Lower leg skin (tissue), 3 donors: ENCODE data around the gene PRAMEF33.
"Not testable (repeated sequence)": the region's sequence is repeated elsewhere in the genome, so short reads cannot be mapped to it uniquely, and the experiment has no call there.

ENCODE experiments used
- POLR2A ChIP-seq, 2 donors: fragments of 450-650 bp; IDR thresholded peaks; one replicate each; pipeline ENCODE4 v1.6.1; 2016 to 2017; ENCODE audit warnings: antibody characterized with exemption in 2 of 2, mild to moderate bottlenecking in 1 of 2, moderate library complexity in 1 of 2
- TF ChIP-seq, protein P1 (sequence below), 3 donors: fragments of 450-650 bp; IDR thresholded peaks; one replicate each; pipeline ENCODE4 v1.5.1; 2016; ENCODE audit warnings: antibody characterized with exemption in 3 of 3, mild to moderate bottlenecking in 3 of 3, moderate library complexity in 2 of 3

GRCh38 chr1:13315281-13315680 lies 11.9 kb downstream of the PRAMEF33 start, which contains the start of gene PRAMEF15:
- TF ChIP-seq, protein P1, sequence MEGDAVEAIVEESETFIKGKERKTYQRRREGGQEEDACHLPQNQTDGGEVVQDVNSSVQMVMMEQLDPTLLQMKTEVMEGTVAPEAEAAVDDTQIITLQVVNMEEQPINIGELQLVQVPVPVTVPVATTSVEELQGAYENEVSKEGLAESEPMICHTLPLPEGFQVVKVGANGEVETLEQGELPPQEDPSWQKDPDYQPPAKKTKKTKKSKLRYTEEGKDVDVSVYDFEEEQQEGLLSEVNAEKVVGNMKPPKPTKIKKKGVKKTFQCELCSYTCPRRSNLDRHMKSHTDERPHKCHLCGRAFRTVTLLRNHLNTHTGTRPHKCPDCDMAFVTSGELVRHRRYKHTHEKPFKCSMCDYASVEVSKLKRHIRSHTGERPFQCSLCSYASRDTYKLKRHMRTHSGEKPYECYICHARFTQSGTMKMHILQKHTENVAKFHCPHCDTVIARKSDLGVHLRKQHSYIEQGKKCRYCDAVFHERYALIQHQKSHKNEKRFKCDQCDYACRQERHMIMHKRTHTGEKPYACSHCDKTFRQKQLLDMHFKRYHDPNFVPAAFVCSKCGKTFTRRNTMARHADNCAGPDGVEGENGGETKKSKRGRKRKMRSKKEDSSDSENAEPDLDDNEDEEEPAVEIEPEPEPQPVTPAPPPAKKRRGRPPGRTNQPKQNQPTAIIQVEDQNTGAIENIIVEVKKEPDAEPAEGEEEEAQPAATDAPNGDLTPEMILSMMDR (IDR thresholded peaks at IDR 0.05): not testable (repeated sequence)
- TF ChIP-seq POLR2A (IDR thresholded peaks at IDR 0.05): not testable (repeated sequence)
